H1 (cell line): ENCODE measurements around the gene RAD51B. TPM values are rescaled to one million over a fixed set of nuclear protein-coding genes. Genes with fewer than 3 reads are reported as not detected.

Experiments used
- CTCF ChIA-PET: fragments of 300-600 bp; sonication (Branson Sonifier 250); formaldehyde crosslinking; loops from one replicate; lab custom pipeline; 2021; ENCODE audit not compliant: partially characterized antibody; lab: Charles Lee
- POLR2A ChIA-PET: fragments of 300-600 bp; sonication (Branson Sonifier 250); formaldehyde crosslinking; loops from one replicate; lab custom pipeline; 2021; ENCODE audit warnings: inconsistent platforms; ENCODE audit not compliant: partially characterized antibody; lab: Charles Lee
- DNase-seq, 2 experiments: peaks; one replicate each; pipeline versions ENCODE4 v3.0.0 to v3.0.0-alpha.2; 2010 to 2022; ENCODE audit warnings: low spot score in 2 of 2, low read depth in 1 of 2, mixed read lengths in 1 of 2
- FAIRE-seq: peaks from 2 replicates; lab custom pipeline; 2011; peaks lifted over from hg19 to GRCh38; lab: Jason Lieb, UNC
- H2AFZ ChIP-seq: 2 replicates; pipeline ENCODE4 v1.8.1; 2012; ENCODE audit warnings: low read length, inconsistent platforms
- H2AK5ac ChIP-seq: 2 replicates; pipeline ENCODE4 v1.6.1; 2013; ENCODE audit warnings: low read depth, low read length
- H2BK120ac ChIP-seq: replicated peaks from 2 replicates; pipeline ENCODE3; 2013; ENCODE audit warnings: low read depth, low read length, inconsistent platforms
- H2BK12ac ChIP-seq: 2 replicates; pipeline ENCODE4 v1.6.1; 2013; ENCODE audit warnings: low read depth, low read length
- H2BK15ac ChIP-seq: 2 replicates; pipeline ENCODE4 v1.6.1; 2013; ENCODE audit warnings: low read length
- H2BK20ac ChIP-seq: 2 replicates; pipeline ENCODE4 v1.6.1; 2013; ENCODE audit warnings: low read length
- H2BK5ac ChIP-seq: 2 replicates; pipeline ENCODE4 v1.6.1; 2013; ENCODE audit warnings: low read depth, low read length
- H3K14ac ChIP-seq: 2 replicates; pipeline ENCODE4 v1.6.1; 2013; ENCODE audit warnings: inconsistent platforms; ENCODE audit not compliant: insufficient read length
- H3K18ac ChIP-seq: 2 replicates; pipeline ENCODE4 v1.6.1; 2013; ENCODE audit warnings: low read length; ENCODE audit errors: extremely low read depth
- H3K23ac ChIP-seq: 2 replicates; pipeline ENCODE4 v1.6.1; 2013; ENCODE audit warnings: inconsistent platforms; ENCODE audit not compliant: insufficient read length
- H3K23me2 ChIP-seq: 2 replicates; pipeline ENCODE4 v1.6.1; 2013; ENCODE audit warnings: low read depth, low read length
- H3K27ac ChIP-seq: 2 replicates; pipeline ENCODE4 v1.6.1; 2011; ENCODE audit warnings: low read depth, low read length, inconsistent platforms
- H3K27me3 ChIP-seq, 4 experiments: replicated peaks in 1 of 4; 1 replicate in 1 of 4; 2 replicates in 3 of 4; pipeline versions ENCODE4 v1.6.1 to v1.8.1; 2011 to 2013; ENCODE audit warnings: low read length in 3 of 4, mild to moderate bottlenecking in 3 of 4, inconsistent platforms in 2 of 4, mixed read lengths in 2 of 4, moderate library complexity in 1 of 4; ENCODE audit not compliant: control insufficient read depth in 3 of 4, insufficient read depth in 3 of 4; ENCODE audit errors: extremely low read depth in 1 of 4
- H3K36me3 ChIP-seq, 4 experiments: 2 replicates each; pipeline versions ENCODE4 v1.6.1 to v1.8.1; 2011 to 2013; ENCODE audit warnings: mild to moderate bottlenecking in 4 of 4, low read length in 3 of 4, moderate library complexity in 2 of 4, control low read depth in 1 of 4, inconsistent platforms in 1 of 4; ENCODE audit not compliant: insufficient read depth in 4 of 4, control insufficient read depth in 2 of 4
- H3K4ac ChIP-seq: replicated peaks from 2 replicates; pipeline ENCODE3; 2013; ENCODE audit warnings: low read length, low read depth, mixed read lengths, inconsistent platforms; ENCODE audit not compliant: insufficient read length
- H3K4me1 ChIP-seq, 4 experiments: replicated peaks in 1 of 4; 1 replicate in 1 of 4; 2 replicates in 3 of 4; pipeline versions ENCODE4 v1.6.1 to v1.8.1; 2011 to 2013; ENCODE audit warnings: low read length in 3 of 4, inconsistent platforms in 2 of 4, mixed read lengths in 1 of 4; ENCODE audit not compliant: insufficient read depth in 4 of 4, control insufficient read depth in 3 of 4
- H3K4me2 ChIP-seq, 2 experiments: 2 replicates each; pipeline versions ENCODE4 v1.6.1 to v1.8.1; 2011 to 2013; ENCODE audit warnings: low read depth in 2 of 2, low read length in 2 of 2, control low read depth in 1 of 2, inconsistent platforms in 1 of 2, mild to moderate bottlenecking in 1 of 2; ENCODE audit not compliant: insufficient read depth in 1 of 2
- H3K4me3 ChIP-seq, 4 experiments: fragments of 200-600, 300-600 bp in 1 of 4; sonication (generic), shearing (Covaris generic), sonication (Bioruptor Twin) in 1 of 4; 2 replicates each; pipeline versions ENCODE4 v1.5.1 to v1.8.1; 2011 to 2016; ENCODE audit warnings: low read length in 4 of 4, low read depth in 3 of 4, control low read depth in 2 of 4, inconsistent platforms in 2 of 4, mild to moderate bottlenecking in 2 of 4, mixed read lengths in 1 of 4, moderate library complexity in 1 of 4; ENCODE audit not compliant: insufficient read depth in 2 of 4; ENCODE audit errors: extremely low read depth in 1 of 4
- H3K56ac ChIP-seq: replicated peaks from 2 replicates; pipeline ENCODE3; 2013; ENCODE audit warnings: low read depth, mild to moderate bottlenecking, mixed read lengths, low read length, inconsistent platforms; ENCODE audit not compliant: insufficient read length
- H3K79me1 ChIP-seq: 2 replicates; pipeline ENCODE4 v1.6.1; 2013; ENCODE audit warnings: low read depth, low read length, control low read depth
- H3K79me2 ChIP-seq, 2 experiments: 2 replicates each; pipeline versions ENCODE4 v1.6.1 to v1.8.1; 2012 to 2013; ENCODE audit warnings: low read length in 2 of 2, mild to moderate bottlenecking in 2 of 2, inconsistent platforms in 1 of 2; ENCODE audit not compliant: insufficient read depth in 2 of 2, control insufficient read depth in 1 of 2
- H3K9ac ChIP-seq, 4 experiments: replicated peaks in 1 of 4; 1 replicate in 1 of 4; 2 replicates in 3 of 4; pipeline versions ENCODE4 v1.6.1 to v1.8.1; 2011 to 2013; ENCODE audit warnings: low read depth in 3 of 4, low read length in 3 of 4, control low read depth in 2 of 4, mild to moderate bottlenecking in 2 of 4, moderate library complexity in 2 of 4, inconsistent platforms in 1 of 4; ENCODE audit errors: extremely low read depth in 1 of 4
- H3K9me3 ChIP-seq, 2 experiments: 2 replicates each; pipeline versions ENCODE4 v1.6.1 to v1.8.1; 2012 to 2013; ENCODE audit warnings: mild to moderate bottlenecking in 2 of 2, moderate library complexity in 2 of 2, control low read depth in 1 of 2, inconsistent platforms in 1 of 2, low read depth in 1 of 2, low read length in 1 of 2, mixed read lengths in 1 of 2; ENCODE audit not compliant: insufficient read depth in 2 of 2
- H4K20me1 ChIP-seq, 2 experiments: replicated peaks in 1 of 2; 2 replicates each; pipeline versions ENCODE3 to v1.8.1; 2011 to 2013; ENCODE audit warnings: inconsistent platforms in 2 of 2, low read length in 2 of 2, mild to moderate bottlenecking in 1 of 2; ENCODE audit not compliant: insufficient read depth in 2 of 2, control insufficient read depth in 1 of 2
- H4K5ac ChIP-seq: 2 replicates; pipeline ENCODE4 v1.6.1; 2013; ENCODE audit warnings: low read length, low read depth, mixed read lengths, inconsistent platforms; ENCODE audit not compliant: insufficient read length
- H4K8ac ChIP-seq: 2 replicates; pipeline ENCODE4 v1.8.0; 2013; ENCODE audit warnings: mild to moderate bottlenecking, moderate library complexity, low read length, inconsistent platforms; ENCODE audit not compliant: insufficient read depth; ENCODE audit errors: extremely low read depth
- H4K91ac ChIP-seq: replicated peaks from 2 replicates; pipeline ENCODE3; 2013; ENCODE audit warnings: low read length, mixed read lengths, inconsistent platforms; ENCODE audit not compliant: insufficient read length
- HDAC2 ChIP-seq, 2 experiments: fragments of 300-600 bp in 1 of 2; sonication (generic) in 1 of 2; IDR thresholded peaks; 2 replicates each; pipeline ENCODE4 v1.6.1; 2011 to 2012; ENCODE audit warnings: low read depth in 2 of 2, low read length in 2 of 2, mild to moderate bottlenecking in 2 of 2, moderate library complexity in 2 of 2, borderline replicate concordance in 1 of 2, inconsistent platforms in 1 of 2
- WGBS, 2 experiments: shearing (Covaris generic) in 1 of 2; methylation state at CpG; one replicate each; pipeline versions ENCODE4 v1.1.6 to v1.1.7; 2013 to 2015; ENCODE audit warnings: low lambda C conversion rate in 2 of 2, mixed read lengths in 2 of 2, inconsistent platforms in 1 of 2, low coverage in 1 of 2, missing lambda C conversion rate in 1 of 2; ENCODE audit not compliant: insufficient replicate concordance in 2 of 2, insufficient coverage in 1 of 2, insufficient read length in 1 of 2; ENCODE audit errors: extremely low coverage in 1 of 2, missing lambda C conversion rate in 1 of 2; 5-methylcytosine and 5-hydroxymethylcytosine counted together
- polyA plus RNA-seq, 7 experiments: library from polyadenylated mRNA; depleted of rRNA in 3 of 7; stranded (reverse) in 5 of 7; unstranded in 2 of 7; fragments of >200 nt in 5 of 7; fragments of 200-250 nt in 2 of 7; gene quantifications; 1 replicate in 5 of 7; 2 replicates in 1 of 7; 4 replicates in 1 of 7; pipeline versions ENCODE4 v1.2.1 to v1.2.3, GENCODE V29; 2011 to 2013; ENCODE audit warnings: missing spikeins in 2 of 7, mixed read lengths in 2 of 7
- total RNA-seq: library from RNA; stranded (reverse); fragmentation: NEBNext Ultra II Directional; extraction: Animal tissue kit (Norgen Biotek cat#: 25700); gene quantifications from 2 replicates; pipeline ENCODE4 v1.2.1, GENCODE V29; 2021

RAD51B gene
- total and polyA plus RNA-seq, 2 of the 8 experiments (the other 6 are each of a cell fraction or from before 2014, with no cell fraction given), result 3.9 to 14.9 TPM

- no peaks in the 10 kb centered on the region for H3K27me3 ChIP-seq
- H2BK20ac ChIP-seq, result no peak overlapping the region
- CTCF ChIA-PET, result interaction anchor here (0.5 to 1.7 kb wide), 9 partner anchors 10 to 298 kb away, joined by 3 to 6 read pairs (median 3); no protein-coding TSS in a partner anchor
- no peak for TF ChIP-seq HDAC2 (IDR thresholded peaks at IDR 0.05; ENCODE audit: borderline replicate concordance in 1 of 2, low read depth in 2 of 2, low read length in 2 of 2)
- TF ChIP-seq, all 59 proteins: peak for 0
- Histone ChIP-seq H3K4me3 (no peak overlapping the region), H3K18ac (no peak overlapping the region), H3K23ac (no peak overlapping the region), H2BK5ac (no peak overlapping the region), H3K36me3 (no peaks in the 10 kb centered on the region), H3K56ac (no peak overlapping the region), H3K4me1 (peaks cover 1 to 10% (median 6%) of the 10 kb centered on the region in 4 experiments; a peak in 6 of 7 replicates), H4K20me1 (no peaks in the 10 kb centered on the region), H2AFZ (no peak overlapping the region), H3K9me3 (no peaks in the 10 kb centered on the region; a peak in 1 of 4 replicates), H3K9ac (no peak overlapping the region; a peak in 1 of 7 replicates), H3K79me2 (no peaks in the 10 kb centered on the region), H2AK5ac (no peak overlapping the region), H4K91ac (no peak overlapping the region), H2BK120ac (no peak overlapping the region), H2BK15ac (no peak overlapping the region), H3K23me2 (no peaks in the 10 kb centered on the region), H3K4ac (no peak overlapping the region), H3K79me1 (no peaks in the 10 kb centered on the region), H4K5ac (no peak overlapping the region), H4K8ac (no peak overlapping the region), H3K27ac (no peak overlapping the region), H2BK12ac (no peak overlapping the region), H3K4me2 (no peak overlapping the region), H3K14ac (no peak overlapping the region)
- whole genome bisulfite sequencing, 2 experiments, result 82% methylated on average over 7 of the region's 7 CpGs; no CpG with 5 or more reads in 1 of the 2 experiments
- FAIRE-seq, result no peak
- POLR2A ChIA-PET, result interaction anchor here (1.0 to 1.2 kb wide), 2 partner anchors 269 to 274 kb away, joined by 3 read pairs; partner anchors contain the start of gene ZFP36L1
- DNase-seq, result no peak
These were observed 699.4 kb downstream of the RAD51B start for GRCh38 chr14:68518761-68519670.
